K562 (cell line): ENCODE results near the gene EPO. TPM values are rescaled to one million over a fixed set of nuclear protein-coding genes. Genes with fewer than 3 reads are reported as not detected.

Source experiments
- DNMT1 ChIP-seq: fragments of 450-650 bp; IDR thresholded peaks from 2 replicates; pipeline ENCODE4 v1.6.1; 2016; ENCODE audit warnings: antibody characterized with exemption, mild to moderate bottlenecking
- ESRRB ChIP-seq: fragments of 250-450 bp; sonication (Bioruptor Pico); IDR thresholded peaks from 2 replicates; pipeline ENCODE4 v1.5.0; 2020; ENCODE audit warnings: mild to moderate bottlenecking, moderate library complexity, borderline replicate concordance
- GTF2F1 ChIP-seq: IDR thresholded peaks from 2 replicates; pipeline ENCODE4 v1.6.1; 2011; ENCODE audit warnings: low read depth, low read length, improper control_type of control experiment
- NCOA4 ChIP-seq: fragments of 450-650 bp; IDR thresholded peaks from 2 replicates; pipeline ENCODE4 v1.6.1; 2018; ENCODE audit warnings: mild to moderate bottlenecking; ENCODE audit not compliant: partially characterized antibody
- NFIC ChIP-seq: fragments of 450-650 bp; IDR thresholded peaks from 2 replicates; pipeline ENCODE4 v1.6.1; 2017; ENCODE audit warnings: mild to moderate bottlenecking, inconsistent platforms
- SMAD1 ChIP-seq: fragments of 150-350 bp; IDR thresholded peaks from 2 replicates; pipeline ENCODE4 v1.6.1; 2014; ENCODE audit warnings: low read length, low read depth; ENCODE audit not compliant: partially characterized antibody
- SMC3 ChIP-seq: conservative IDR thresholded peaks from 2 replicates; pipeline ENCODE4 v1.6.1; 2011; ENCODE audit warnings: low read depth, low read length, improper control_type of control experiment; ENCODE audit not compliant: insufficient read depth
- STAG1 ChIP-seq: sonication (generic); formaldehyde crosslinking; IDR thresholded peaks from 2 replicates; pipeline ENCODE4 v1.5.0; 2020; ENCODE audit warnings: missing genetic modification reagents, borderline replicate concordance
- ZNF232 ChIP-seq: sonication (generic); formaldehyde crosslinking; IDR thresholded peaks from 2 replicates; pipeline ENCODE4 v1.8.0; 2022; ENCODE audit warnings: mild to moderate bottlenecking, missing genetic modification reagents
- ZNF253 ChIP-seq: fragments of 250-450 bp; sonication (Bioruptor Pico); conservative IDR thresholded peaks from 2 replicates; pipeline ENCODE4 v1.6.1; 2021; ENCODE audit warnings: mild to moderate bottlenecking
- ZNF347 ChIP-seq: fragments of 450-650 bp; formaldehyde crosslinking; IDR thresholded peaks from 2 replicates; pipeline ENCODE4 v1.4.0; 2020; ENCODE audit warnings: low read depth, mild to moderate bottlenecking, moderate library complexity
- polyA plus RNA-seq, 8 experiments: library from polyadenylated mRNA; depleted of rRNA in 4 of 8; stranded (reverse) in 5 of 8; unstranded in 3 of 8; fragments of >200 nt; fragmentation: Nextera tagmentation in 2 of 8; fragmentation: Illumina TruSeq in 1 of 8; extraction: Ambion mirVana in 2 of 8; extraction: Trizol in 1 of 8; gene quantifications; 2 replicates each; pipeline versions ENCODE4 v1.2.1 to v1.2.3, GENCODE V29; 2011 to 2014; ENCODE audit warnings: inconsistent platforms in 1 of 8, missing spikeins in 1 of 8
- total RNA-seq, 7 experiments: library from RNA; depleted of rRNA in 6 of 7; stranded (reverse); fragments of >200 nt in 6 of 7; fragmentation: Illumina TruSeq in 2 of 7; extraction: Trizol in 2 of 7; gene quantifications; 2 replicates each; pipeline versions ENCODE4 v1.2.1 to v1.2.3, GENCODE V29; 2011 to 2021; ENCODE audit warnings: low replicate concordance in 1 of 7
- TF ChIP-seq, protein P1 (sequence below): IDR thresholded peaks from 3 replicates; pipeline ENCODE4 v1.6.1; 2011; ENCODE audit warnings: borderline replicate concordance, mild to moderate bottlenecking, moderate library complexity; ENCODE audit not compliant: insufficient read length; ENCODE audit errors: extremely low read depth
- TF ChIP-seq, protein P2 (sequence below): fragments of 450-650 bp; IDR thresholded peaks from 2 replicates; pipeline ENCODE4 v1.6.1; 2014; ENCODE audit warnings: low read depth, mild to moderate bottlenecking, moderate library complexity, borderline replicate concordance
- TF ChIP-seq, protein P3 (sequence below): fragments of 450-650 bp; IDR thresholded peaks from 2 replicates; pipeline ENCODE4 v1.6.1; 2017; ENCODE audit warnings: mild to moderate bottlenecking, moderate library complexity
- TF ChIP-seq, protein P4 (sequence below): fragments of 450-650 bp; formaldehyde crosslinking; IDR thresholded peaks from 2 replicates; pipeline ENCODE4 v1.4.0; 2020; ENCODE audit warnings: mild to moderate bottlenecking, moderate library complexity

EPO gene
- total and polyA plus RNA-seq, 9 of the 15 experiments (the other 6 are each of a cell fraction or from before 2014, with no cell fraction given), result 0.06 to 0.41 (median 0.07) TPM; not detected in 6

DNA sequence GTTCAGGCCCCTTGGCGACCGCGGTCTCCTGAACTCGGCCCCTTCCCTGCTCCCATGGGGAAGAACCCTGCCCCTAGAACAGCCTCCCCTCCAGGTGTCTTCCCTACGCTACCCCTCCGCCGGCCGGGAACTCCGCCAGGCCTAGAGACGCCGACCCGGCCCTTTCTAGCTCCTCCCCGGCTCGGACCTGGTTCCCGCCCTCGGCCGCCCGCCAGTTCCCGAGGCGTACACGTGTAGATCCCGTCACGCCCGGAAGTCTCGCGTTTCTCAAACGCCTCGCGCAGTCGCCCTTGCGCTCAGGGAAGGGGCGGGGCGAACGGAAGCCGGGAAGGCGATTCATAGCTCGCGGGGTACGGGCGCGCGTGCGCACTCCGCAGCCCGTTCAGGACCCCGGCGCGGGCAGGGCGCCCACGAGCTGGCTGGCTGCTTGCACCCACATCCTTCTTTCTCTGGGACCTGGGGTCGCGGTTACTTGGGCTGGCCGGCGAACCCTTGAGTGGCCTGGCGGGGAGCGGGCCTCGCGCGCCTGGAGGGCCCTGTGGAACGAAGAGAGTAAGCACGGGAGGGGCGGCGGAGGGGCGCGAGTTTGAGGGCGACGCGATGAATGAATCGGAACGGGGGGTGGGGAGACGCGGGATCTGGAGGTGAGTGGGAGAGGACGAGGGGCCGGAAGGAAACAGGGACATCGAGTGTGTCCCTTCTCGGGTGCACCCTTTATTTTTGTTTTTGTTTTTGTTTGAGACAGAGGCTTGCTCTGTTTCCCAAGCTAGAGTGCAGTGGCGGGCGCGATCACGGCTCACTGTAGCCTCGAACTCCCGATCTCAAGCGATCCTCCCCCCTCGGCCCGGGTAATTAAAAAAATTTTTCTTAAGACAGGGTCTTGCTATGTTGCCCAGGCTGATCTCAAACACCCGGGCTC is 14.3 kb upstream of the EPO start, which contains the start of gene POP7 (continued):
- TF ChIP-seq, protein P1, sequence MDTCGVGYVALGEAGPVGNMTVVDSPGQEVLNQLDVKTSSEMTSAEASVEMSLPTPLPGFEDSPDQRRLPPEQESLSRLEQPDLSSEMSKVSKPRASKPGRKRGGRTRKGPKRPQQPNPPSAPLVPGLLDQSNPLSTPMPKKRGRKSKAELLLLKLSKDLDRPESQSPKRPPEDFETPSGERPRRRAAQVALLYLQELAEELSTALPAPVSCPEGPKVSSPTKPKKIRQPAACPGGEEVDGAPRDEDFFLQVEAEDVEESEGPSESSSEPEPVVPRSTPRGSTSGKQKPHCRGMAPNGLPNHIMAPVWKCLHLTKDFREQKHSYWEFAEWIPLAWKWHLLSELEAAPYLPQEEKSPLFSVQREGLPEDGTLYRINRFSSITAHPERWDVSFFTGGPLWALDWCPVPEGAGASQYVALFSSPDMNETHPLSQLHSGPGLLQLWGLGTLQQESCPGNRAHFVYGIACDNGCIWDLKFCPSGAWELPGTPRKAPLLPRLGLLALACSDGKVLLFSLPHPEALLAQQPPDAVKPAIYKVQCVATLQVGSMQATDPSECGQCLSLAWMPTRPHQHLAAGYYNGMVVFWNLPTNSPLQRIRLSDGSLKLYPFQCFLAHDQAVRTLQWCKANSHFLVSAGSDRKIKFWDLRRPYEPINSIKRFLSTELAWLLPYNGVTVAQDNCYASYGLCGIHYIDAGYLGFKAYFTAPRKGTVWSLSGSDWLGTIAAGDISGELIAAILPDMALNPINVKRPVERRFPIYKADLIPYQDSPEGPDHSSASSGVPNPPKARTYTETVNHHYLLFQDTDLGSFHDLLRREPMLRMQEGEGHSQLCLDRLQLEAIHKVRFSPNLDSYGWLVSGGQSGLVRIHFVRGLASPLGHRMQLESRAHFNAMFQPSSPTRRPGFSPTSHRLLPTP, result no peak
- peak; percentile 92 for TF ChIP-seq NFIC
- TF ChIP-seq STAG1 (CRISPR knock-in tag), result no peak
- TF ChIP-seq SMC3, result no peak
- TF ChIP-seq, protein P2, sequence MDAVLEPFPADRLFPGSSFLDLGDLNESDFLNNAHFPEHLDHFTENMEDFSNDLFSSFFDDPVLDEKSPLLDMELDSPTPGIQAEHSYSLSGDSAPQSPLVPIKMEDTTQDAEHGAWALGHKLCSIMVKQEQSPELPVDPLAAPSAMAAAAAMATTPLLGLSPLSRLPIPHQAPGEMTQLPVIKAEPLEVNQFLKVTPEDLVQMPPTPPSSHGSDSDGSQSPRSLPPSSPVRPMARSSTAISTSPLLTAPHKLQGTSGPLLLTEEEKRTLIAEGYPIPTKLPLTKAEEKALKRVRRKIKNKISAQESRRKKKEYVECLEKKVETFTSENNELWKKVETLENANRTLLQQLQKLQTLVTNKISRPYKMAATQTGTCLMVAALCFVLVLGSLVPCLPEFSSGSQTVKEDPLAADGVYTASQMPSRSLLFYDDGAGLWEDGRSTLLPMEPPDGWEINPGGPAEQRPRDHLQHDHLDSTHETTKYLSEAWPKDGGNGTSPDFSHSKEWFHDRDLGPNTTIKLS, result peak; percentile 99
- peak; percentile 53 for TF ChIP-seq SMAD1
- peak; percentile 20; the same call in 1 of the 2 replicates for TF ChIP-seq GTF2F1
- TF ChIP-seq, protein P3, sequence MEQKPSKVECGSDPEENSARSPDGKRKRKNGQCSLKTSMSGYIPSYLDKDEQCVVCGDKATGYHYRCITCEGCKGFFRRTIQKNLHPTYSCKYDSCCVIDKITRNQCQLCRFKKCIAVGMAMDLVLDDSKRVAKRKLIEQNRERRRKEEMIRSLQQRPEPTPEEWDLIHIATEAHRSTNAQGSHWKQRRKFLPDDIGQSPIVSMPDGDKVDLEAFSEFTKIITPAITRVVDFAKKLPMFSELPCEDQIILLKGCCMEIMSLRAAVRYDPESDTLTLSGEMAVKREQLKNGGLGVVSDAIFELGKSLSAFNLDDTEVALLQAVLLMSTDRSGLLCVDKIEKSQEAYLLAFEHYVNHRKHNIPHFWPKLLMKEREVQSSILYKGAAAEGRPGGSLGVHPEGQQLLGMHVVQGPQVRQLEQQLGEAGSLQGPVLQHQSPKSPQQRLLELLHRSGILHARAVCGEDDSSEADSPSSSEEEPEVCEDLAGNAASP, result no peak
- TF ChIP-seq, protein P4, sequence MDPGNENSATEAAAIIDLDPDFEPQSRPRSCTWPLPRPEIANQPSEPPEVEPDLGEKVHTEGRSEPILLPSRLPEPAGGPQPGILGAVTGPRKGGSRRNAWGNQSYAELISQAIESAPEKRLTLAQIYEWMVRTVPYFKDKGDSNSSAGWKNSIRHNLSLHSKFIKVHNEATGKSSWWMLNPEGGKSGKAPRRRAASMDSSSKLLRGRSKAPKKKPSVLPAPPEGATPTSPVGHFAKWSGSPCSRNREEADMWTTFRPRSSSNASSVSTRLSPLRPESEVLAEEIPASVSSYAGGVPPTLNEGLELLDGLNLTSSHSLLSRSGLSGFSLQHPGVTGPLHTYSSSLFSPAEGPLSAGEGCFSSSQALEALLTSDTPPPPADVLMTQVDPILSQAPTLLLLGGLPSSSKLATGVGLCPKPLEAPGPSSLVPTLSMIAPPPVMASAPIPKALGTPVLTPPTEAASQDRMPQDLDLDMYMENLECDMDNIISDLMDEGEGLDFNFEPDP, result peak; percentile 70; the same call in 1 of the 2 replicates
- TF ChIP-seq ZNF253 (CRISPR knock-in tag), result 0 out of 2 replicates have a peak, but pooled peaks have one; percentile 7
- no peak for TF ChIP-seq DNMT1
- TF ChIP-seq ZNF347, result no peak
- TF ChIP-seq NCOA4, result peak; percentile 49
- no peak for TF ChIP-seq ZNF232 (CRISPR knock-in tag)
- no peak for TF ChIP-seq ESRRB (CRISPR knock-in tag)
